Neuronal stem cell (in vitro differentiated cells): ENCODE results near the gene DCST1.
A peak's percentile ranks its signal among the peaks of the same experiment; 100 is the strongest.

ENCODE experiments used
- DNase-seq: peaks from one replicate; pipeline ENCODE4 v3.0.0-alpha.2; 2013; ENCODE audit warnings: low spot score
- H2AFZ ChIP-seq: one replicate; pipeline ENCODE4 v1.6.1; 2013; ENCODE audit warnings: mild to moderate bottlenecking, low read length, inconsistent platforms
- H2AK5ac ChIP-seq: 2 replicates; pipeline ENCODE4 v1.6.1; 2013; ENCODE audit warnings: low read depth, mild to moderate bottlenecking, inconsistent platforms, low read length, moderate library complexity, mixed read lengths
- H2BK120ac ChIP-seq: 2 replicates; pipeline ENCODE4 v1.6.1; 2013; ENCODE audit warnings: low read depth, mild to moderate bottlenecking, inconsistent platforms, low read length, moderate library complexity, mixed read lengths
- H2BK12ac ChIP-seq: one replicate; pipeline ENCODE4 v1.6.1; 2013; ENCODE audit warnings: low read length, inconsistent platforms
- H2BK15ac ChIP-seq: 2 replicates; pipeline ENCODE4 v1.6.1; 2013; ENCODE audit warnings: mild to moderate bottlenecking, low read length, inconsistent platforms, mixed read lengths
- H2BK5ac ChIP-seq: one replicate; pipeline ENCODE4 v1.6.1; 2013; ENCODE audit warnings: inconsistent platforms, mild to moderate bottlenecking, low read length, moderate library complexity
- H3K14ac ChIP-seq: one replicate; pipeline ENCODE4 v1.6.1; 2013; ENCODE audit warnings: low read length, inconsistent platforms
- H3K18ac ChIP-seq: 2 replicates; pipeline ENCODE4 v1.6.1; 2013; ENCODE audit warnings: low read length, inconsistent platforms
- H3K23ac ChIP-seq: 2 replicates; pipeline ENCODE4 v1.6.1; 2013; ENCODE audit warnings: low read depth, mild to moderate bottlenecking, mixed read lengths, low read length, inconsistent platforms; ENCODE audit not compliant: poor library complexity
- H3K27ac ChIP-seq: replicated peaks from 3 replicates; pipeline ENCODE4 v1.5.1; 2013; ENCODE audit warnings: low read length, inconsistent platforms
- H3K27me3 ChIP-seq, 3 experiments: 2 replicates each; pipeline ENCODE4 v1.6.1; 2013; ENCODE audit warnings: low read length in 3 of 3, mild to moderate bottlenecking in 2 of 3, inconsistent platforms in 1 of 3, low read depth in 1 of 3, mixed read lengths in 1 of 3, moderate library complexity in 1 of 3; ENCODE audit not compliant: control insufficient read depth in 3 of 3, insufficient read depth in 3 of 3
- H3K36me3 ChIP-seq, 2 donors: replicated peaks in 1 of 2; 2 replicates each; pipeline ENCODE4 v1.6.1; 2013; ENCODE audit warnings: low read length in 2 of 2; ENCODE audit not compliant: control insufficient read depth in 2 of 2, insufficient read depth in 2 of 2
- H3K4ac ChIP-seq: 2 replicates; pipeline ENCODE4 v1.6.1; 2013; ENCODE audit warnings: inconsistent platforms, mild to moderate bottlenecking, low read length, moderate library complexity
- H3K4me1 ChIP-seq, 2 donors: 1 replicate in 1 of 2; 2 replicates in 1 of 2; pipeline ENCODE4 v1.6.1; 2013; ENCODE audit warnings: low read length in 2 of 2, low read depth in 1 of 2; ENCODE audit not compliant: control insufficient read depth in 2 of 2, insufficient read depth in 1 of 2
- H3K4me2 ChIP-seq: one replicate; pipeline ENCODE4 v1.6.1; 2013; ENCODE audit warnings: mild to moderate bottlenecking, low read length, inconsistent platforms; ENCODE audit not compliant: insufficient read depth, poor library complexity, severe bottlenecking
- H3K4me3 ChIP-seq, 2 donors: 2 replicates each; pipeline ENCODE4 v1.5.1; 2013; ENCODE audit warnings: low read length in 2 of 2, mild to moderate bottlenecking in 2 of 2, inconsistent platforms in 1 of 2, moderate library complexity in 1 of 2
- H3K79me1 ChIP-seq: one replicate; pipeline ENCODE4 v1.6.1; 2013; ENCODE audit warnings: low read depth, mild to moderate bottlenecking, inconsistent platforms, low read length, moderate library complexity
- H3K9ac ChIP-seq: one replicate; pipeline ENCODE4 v1.6.1; 2013; ENCODE audit warnings: mild to moderate bottlenecking, low read depth, low read length, inconsistent platforms; ENCODE audit not compliant: poor library complexity
- H3K9me3 ChIP-seq, 2 donors: replicated peaks in 1 of 2; 2 replicates each; pipeline versions ENCODE3 to v1.6.1; 2013; ENCODE audit warnings: low read length in 2 of 2, mild to moderate bottlenecking in 2 of 2, inconsistent platforms in 1 of 2, low read depth in 1 of 2, mixed read lengths in 1 of 2, moderate library complexity in 1 of 2; ENCODE audit not compliant: control insufficient read depth in 2 of 2, insufficient read depth in 1 of 2
- H4K8ac ChIP-seq: one replicate; pipeline ENCODE4 v1.6.1; 2013; ENCODE audit warnings: low read depth, mild to moderate bottlenecking, inconsistent platforms, low read length, moderate library complexity
- H4K91ac ChIP-seq: one replicate; pipeline ENCODE4 v1.6.1; 2013; ENCODE audit warnings: low read length, low read depth, mild to moderate bottlenecking, inconsistent platforms; ENCODE audit not compliant: poor library complexity
- WGBS, 2 donors: extraction: QIAGEN DNeasy Blood & Tissue Kit; methylation state at CpG; one replicate each; pipeline ENCODE4 v1.1.7; 2013; ENCODE audit warnings: missing lambda C conversion rate in 2 of 2, mixed read lengths in 1 of 2; ENCODE audit not compliant: insufficient read length in 2 of 2, insufficient replicate concordance in 1 of 2; ENCODE audit errors: extremely low coverage in 2 of 2; 5-methylcytosine and 5-hydroxymethylcytosine counted together

Gene DCST1

GRCh38 chr1:155062702-155063411 lies 29.2 kb downstream of the DCST1 start:
- peak overlapping the region; percentile 88 for H2BK5ac ChIP-seq
- H3K4ac ChIP-seq: no peak overlapping the region
- no peak overlapping the region for H3K27ac ChIP-seq
- H3K27me3 ChIP-seq: no peaks in the 10 kb centered on the region
- H3K4me1 ChIP-seq: peaks cover 12 to 15% of the 10 kb centered on the region in 2 donors
- peak overlapping the region; percentile 95 for H3K14ac ChIP-seq
- H3K23ac ChIP-seq: peak overlapping the region; percentile 83
- H2BK120ac ChIP-seq: peak overlapping the region; percentile 64
- peaks cover 17 to 36% of the 10 kb centered on the region in 2 donors for H3K36me3 ChIP-seq
- H2BK15ac ChIP-seq: peak overlapping the region; percentile 91
- peaks cover 8% of the 10 kb centered on the region for H3K79me1 ChIP-seq
- H3K9me3 ChIP-seq: no peaks in the 10 kb centered on the region
- peak overlapping the region; percentile 93 for H2AK5ac ChIP-seq
- H3K4me3 ChIP-seq: peak overlapping the region; percentile 70 to 71
- H4K91ac ChIP-seq: no peak overlapping the region
- peak overlapping the region; percentile 88 for H2AFZ ChIP-seq
- peak overlapping the region; percentile 88 for H3K9ac ChIP-seq
- no peak overlapping the region for H4K8ac ChIP-seq
- DNase-seq: peak; percentile 73
- WGBS, 2 donors: no CpG with 5 or more reads among the region's 46 CpGs
- peak overlapping the region; percentile 96 for H3K18ac ChIP-seq
- H3K4me2 ChIP-seq: peak overlapping the region; percentile 93
- H2BK12ac ChIP-seq: peak overlapping the region; percentile 80

GRCh38 chr1:155063550-155064110 lies 30.0 kb downstream of the DCST1 start, which contains the start of gene EFNA4:
TSS of gene EFNA4 (plus strand) at chr1:155063740. CDS start at chr1:155063824, 84 bp downstream.
- H4K91ac ChIP-seq: peak within 1 kb of the TSS; percentile 64
- H3K23ac ChIP-seq: peak within 1 kb of the TSS; percentile 98
- peak within 1 kb of the TSS; percentile 86 for H2BK12ac ChIP-seq
- DNase-seq: peak; percentile 90
- peak within 1 kb of the TSS; percentile 97 for H3K9ac ChIP-seq
- peak within 1 kb of the TSS; percentile 96 for H2BK5ac ChIP-seq
- H2AK5ac ChIP-seq: peak within 1 kb of the TSS; percentile 93
- no peak within 1 kb of the TSS for H3K4ac ChIP-seq
- peak within 1 kb of the TSS; percentile 64 for H2BK120ac ChIP-seq
- H4K8ac ChIP-seq: peak within 1 kb of the TSS; percentile 27
- H3K27me3 ChIP-seq: no peaks in the 10 kb centered on the region
- H2BK15ac ChIP-seq: peak within 1 kb of the TSS; percentile 91
- peak within 1 kb of the TSS; percentile 95 for H3K14ac ChIP-seq
- peak within 1 kb of the TSS; percentile 93 for H3K4me2 ChIP-seq
- H3K4me3 ChIP-seq: peak within 1 kb of the TSS; percentile 70 to 90
- H3K36me3 ChIP-seq: peaks cover 11 to 36% of the 10 kb centered on the region in 2 donors
- H3K4me1 ChIP-seq: peaks cover 12 to 15% of the 10 kb centered on the region in 2 donors
- H3K18ac ChIP-seq: peak within 1 kb of the TSS; percentile 100
- H3K9me3 ChIP-seq: no peaks in the 10 kb centered on the region
- peak within 1 kb of the TSS; percentile 96 for H3K27ac ChIP-seq
- WGBS, 2 donors: no CpG with 5 or more reads among the region's 57 CpGs
- H3K79me1 ChIP-seq: peaks cover 8% of the 10 kb centered on the region
- H2AFZ ChIP-seq: peak within 1 kb of the TSS; percentile 88

- Histone ChIP-seq H3K4me3 (peak overlapping the region; percentile 70 to 90), H2BK12ac (no peak overlapping the region), H4K8ac (no peak overlapping the region), H2BK15ac (no peak overlapping the region), H2AK5ac (no peak overlapping the region), H3K4ac (no peak overlapping the region), H4K91ac (no peak overlapping the region), H3K4me1 (peaks cover 12 to 15% of the 10 kb centered on the region in 2 donors), H3K18ac (peak overlapping the region; percentile 92), H3K9ac (no peak overlapping the region), H3K27ac (peak overlapping the region; percentile 96), H3K9me3 (no peaks in the 10 kb centered on the region), H2BK120ac (no peak overlapping the region), H3K36me3 (peaks cover 15 to 42% of the 10 kb centered on the region in 2 donors), H2AFZ (peak overlapping the region; percentile 88), H3K4me2 (peak overlapping the region; percentile 72), H3K79me1 (peaks cover 8% of the 10 kb centered on the region), H3K14ac (no peak overlapping the region), H2BK5ac (peak overlapping the region; percentile 96), H3K27me3 (no peaks in the 10 kb centered on the region), H3K23ac (no peak overlapping the region)
- WGBS, 2 donors: no CpG with 5 or more reads among the region's 14 CpGs
- DNase-seq: peak; percentile 53
Observed at GRCh38 chr1:155064111-155064831, 30.6 kb downstream of the DCST1 start.
